GM12874 (cell line): Measurements from ENCODE around the gene TAPBP.

Experiments
- TF ChIP-seq, protein P1 (sequence below): IDR thresholded peaks from 2 replicates; pipeline ENCODE4 v1.5.1; 2011; ENCODE audit warnings: low read depth, mild to moderate bottlenecking, control low read depth, low read length, moderate library complexity; ENCODE audit not compliant: insufficient read depth

The TAPBP gene

DNA sequence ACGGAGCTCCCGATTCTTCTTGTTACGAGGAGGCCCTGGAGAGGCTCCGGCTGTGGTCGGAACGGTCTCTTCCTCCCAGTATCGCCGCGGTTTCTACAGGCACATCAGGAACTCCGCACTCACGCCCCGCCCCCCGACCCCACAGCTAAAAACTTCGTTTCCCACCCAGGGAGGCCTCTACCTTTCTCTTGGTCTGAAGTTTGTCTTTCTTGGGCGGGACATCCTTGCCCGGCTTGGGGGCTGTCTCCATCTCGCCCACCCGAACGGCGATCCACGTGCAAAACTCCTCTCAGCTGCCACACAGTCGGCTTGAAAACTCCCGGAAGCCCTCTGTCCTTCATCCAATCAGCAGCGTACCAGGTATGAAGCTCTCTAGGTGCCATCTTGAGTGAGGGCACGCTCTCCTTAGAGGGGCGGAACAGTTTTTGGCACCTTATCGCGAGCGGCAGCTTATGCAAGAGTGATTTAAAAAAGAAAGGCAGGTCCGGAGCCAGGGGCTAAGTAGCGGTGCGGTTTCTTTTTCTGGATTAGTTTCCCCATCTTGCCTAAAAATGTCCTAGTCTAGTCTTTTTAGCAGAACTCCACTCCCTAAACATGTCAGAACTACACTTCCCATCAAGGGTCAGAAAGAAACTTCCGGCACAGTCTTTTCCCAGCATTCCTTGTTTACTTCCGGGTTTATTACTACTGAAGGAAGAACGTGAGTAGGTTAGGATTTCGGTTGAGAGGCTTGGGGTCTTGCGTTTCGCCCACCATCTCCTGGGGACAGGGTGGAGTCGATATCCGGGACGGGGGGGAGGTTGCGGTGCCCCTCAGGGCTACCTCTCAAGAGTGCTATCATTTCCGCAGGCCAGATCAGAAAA, 24.7 kb downstream of the TAPBP start, which contains the start of the genes PFDN6 and WDR46:
TSS of gene PFDN6 (plus strand) at position 681 of the 863 bp plus-strand sequence. CDS start 256 bp downstream, outside the sequence.
TSS of gene WDR46 (minus strand) at position 319 of the 863 bp plus-strand sequence. CDS start at position 250, 69 bp downstream.
- TF ChIP-seq, protein P1, sequence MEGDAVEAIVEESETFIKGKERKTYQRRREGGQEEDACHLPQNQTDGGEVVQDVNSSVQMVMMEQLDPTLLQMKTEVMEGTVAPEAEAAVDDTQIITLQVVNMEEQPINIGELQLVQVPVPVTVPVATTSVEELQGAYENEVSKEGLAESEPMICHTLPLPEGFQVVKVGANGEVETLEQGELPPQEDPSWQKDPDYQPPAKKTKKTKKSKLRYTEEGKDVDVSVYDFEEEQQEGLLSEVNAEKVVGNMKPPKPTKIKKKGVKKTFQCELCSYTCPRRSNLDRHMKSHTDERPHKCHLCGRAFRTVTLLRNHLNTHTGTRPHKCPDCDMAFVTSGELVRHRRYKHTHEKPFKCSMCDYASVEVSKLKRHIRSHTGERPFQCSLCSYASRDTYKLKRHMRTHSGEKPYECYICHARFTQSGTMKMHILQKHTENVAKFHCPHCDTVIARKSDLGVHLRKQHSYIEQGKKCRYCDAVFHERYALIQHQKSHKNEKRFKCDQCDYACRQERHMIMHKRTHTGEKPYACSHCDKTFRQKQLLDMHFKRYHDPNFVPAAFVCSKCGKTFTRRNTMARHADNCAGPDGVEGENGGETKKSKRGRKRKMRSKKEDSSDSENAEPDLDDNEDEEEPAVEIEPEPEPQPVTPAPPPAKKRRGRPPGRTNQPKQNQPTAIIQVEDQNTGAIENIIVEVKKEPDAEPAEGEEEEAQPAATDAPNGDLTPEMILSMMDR = no peak

DNA sequence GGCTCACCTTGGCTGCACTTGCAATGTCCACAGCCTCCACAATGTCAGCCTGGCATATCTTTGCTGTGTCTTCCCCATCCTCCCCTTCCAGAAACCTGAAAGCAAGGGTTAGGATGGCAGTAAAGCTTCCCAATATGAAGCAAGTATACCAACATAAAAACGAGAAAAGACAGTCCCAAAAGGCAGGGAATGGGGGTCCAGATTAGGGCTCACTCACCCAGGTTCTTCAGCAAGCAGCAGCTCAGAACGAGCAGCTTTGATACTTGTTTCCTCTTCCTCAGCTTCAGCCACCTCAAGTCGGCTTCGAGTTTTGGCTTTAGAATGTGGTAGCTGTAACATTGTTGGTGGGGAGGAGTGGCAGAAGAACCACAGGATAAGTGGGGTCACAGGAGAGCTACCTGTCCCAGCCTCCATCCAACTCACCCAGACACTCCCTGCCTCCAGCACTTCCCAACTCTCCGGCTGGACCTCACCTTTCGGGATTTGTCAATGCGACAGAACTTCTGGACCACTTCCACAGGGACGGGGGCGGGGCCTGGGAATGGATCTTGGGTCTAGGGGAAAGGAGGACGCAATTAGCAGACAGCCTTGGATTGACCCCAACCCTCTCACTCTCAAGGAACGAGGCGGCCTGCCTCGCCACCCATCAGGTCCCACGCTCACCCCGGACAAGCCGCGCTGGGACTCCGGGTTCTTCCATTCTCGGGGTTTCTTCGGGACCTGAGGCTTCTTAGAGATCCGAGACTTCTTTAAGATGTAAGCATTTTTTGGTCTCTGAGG, 25.5 kb downstream of the TAPBP start:
- TF ChIP-seq, protein P1 = no peak

DNA sequence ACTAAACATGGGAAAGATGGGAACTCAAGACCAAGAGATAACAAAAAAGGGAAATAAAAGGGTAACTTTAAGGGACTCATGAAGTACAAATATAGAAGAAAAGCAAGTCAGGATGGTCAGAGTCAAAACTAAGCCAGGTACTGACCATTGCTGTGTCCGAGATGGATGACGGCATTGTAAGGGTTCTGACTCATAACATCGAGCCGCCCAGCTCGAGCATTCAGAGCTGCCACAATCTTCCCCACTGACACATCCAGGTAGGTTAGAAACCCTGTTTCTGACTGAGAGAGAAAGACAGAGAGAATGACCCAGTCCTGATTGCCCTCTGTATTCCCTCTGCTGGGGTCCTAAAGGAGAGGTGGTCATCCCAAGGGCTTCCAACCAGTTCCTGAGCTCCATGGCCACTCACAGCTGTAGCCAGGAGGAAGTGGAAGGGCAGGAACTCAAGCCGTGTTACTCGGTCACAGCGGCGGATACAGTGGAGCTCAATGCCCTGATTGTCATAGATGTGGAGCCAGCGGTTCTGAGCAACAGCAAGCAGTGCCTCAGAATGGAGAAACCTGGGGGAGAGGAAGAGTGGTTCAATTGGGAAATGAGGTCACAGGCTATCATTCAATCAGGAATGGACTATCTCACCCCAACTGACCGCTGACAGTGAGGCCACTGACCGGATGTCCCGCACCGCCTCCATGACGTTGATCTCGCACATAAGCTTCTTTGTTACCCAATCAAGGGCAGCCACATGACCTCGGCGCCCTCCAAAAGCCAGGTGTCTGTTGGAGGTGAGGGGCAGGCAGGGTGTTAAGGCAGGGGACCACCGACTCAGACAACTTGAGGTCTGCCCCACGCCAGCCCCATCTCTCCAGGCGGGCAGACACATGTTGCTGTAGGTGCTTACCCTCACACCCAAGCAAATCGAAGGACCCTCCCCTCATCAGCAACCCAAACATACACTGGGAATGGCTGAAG, 26.6 kb downstream of the TAPBP start:
- TF ChIP-seq, protein P1 = no peak

DNA sequence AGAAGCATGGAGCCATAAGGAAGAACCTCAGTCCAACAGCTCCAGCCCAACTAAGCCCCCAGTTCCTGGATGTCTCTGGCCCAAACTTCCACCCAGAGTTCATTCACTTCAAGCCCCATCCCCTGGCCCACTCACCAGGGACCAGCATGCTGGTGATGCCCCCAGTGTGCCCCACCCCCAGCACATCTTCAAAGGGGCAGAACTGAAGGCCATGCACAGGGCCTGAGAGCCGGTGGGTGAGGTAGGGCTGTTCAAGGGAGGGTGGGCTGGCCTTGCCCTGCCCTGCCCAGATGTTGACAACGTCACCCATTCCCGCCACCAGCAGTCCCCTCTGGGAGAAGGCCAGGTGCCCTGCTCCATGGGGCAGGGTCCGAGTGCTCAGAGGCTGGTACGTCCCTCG, 33.3 kb downstream of the TAPBP start:
- TF ChIP-seq, protein P1 = no peak

DNA sequence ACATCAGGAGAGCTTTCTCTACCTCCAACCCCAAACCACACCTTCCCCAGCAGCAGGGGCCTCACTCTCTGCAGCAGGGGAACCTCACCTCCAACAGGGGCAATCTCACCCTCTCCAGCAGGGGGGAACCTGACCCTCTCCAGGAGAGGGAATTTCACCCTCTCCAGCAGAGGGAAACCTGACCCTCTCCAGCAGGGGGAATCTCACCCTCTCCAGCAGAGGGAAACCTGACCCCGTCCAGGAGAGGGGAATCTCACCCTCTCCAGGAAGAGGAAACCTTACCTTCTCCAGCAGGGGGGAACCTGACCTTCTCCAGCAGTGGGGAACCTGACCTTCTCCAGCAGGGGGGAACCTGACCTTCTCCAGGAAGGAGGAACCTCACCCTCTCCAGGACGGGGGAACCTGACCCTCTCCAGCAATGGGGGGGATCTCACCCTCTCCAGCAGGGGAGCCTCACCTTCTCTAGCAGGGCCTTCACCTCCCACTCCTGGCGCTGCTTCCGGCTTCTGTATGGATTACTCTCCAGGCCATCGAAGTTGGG, 33.8 kb downstream of the TAPBP start:
- TF ChIP-seq, protein P1 = peak; percentile 30; the same call in 1 of the 2 replicates

DNA sequence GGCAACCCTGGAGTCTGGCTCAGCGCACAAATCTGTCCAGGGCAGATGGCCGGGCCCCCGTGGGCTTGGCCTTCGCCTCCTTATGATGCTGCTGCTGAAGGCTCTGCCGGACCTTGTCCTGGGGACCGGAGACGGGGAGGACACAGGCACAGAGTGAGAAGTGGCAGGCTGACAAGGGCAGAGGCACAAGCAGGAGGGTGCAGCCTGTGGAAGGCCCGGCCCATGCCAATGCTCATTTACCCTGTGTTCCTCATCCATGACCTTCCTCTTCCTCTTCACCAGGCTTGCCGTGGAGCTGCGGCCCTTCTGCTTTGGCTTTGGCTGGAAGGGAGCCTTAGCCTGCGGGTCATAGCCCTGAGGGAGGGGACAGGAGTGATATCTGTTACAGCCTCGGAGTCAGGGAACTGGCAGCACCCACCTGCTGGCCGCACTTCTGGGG, 34.6 kb downstream of the TAPBP start:
- TF ChIP-seq, protein P1 = no peak
